Measurements from ENCODE around the gene GUCY2F. TPM values are rescaled to one million over a fixed set of nuclear protein-coding genes. Genes with fewer than 3 reads are reported as not detected.

The GUCY2F gene
- total RNA-seq, 1 experiment from 2014 or later, result 0.09 TPM

- Mint-ChIP-seq H3K9me3 (peaks cover 4% of the 10 kb centered on the region), H3K27ac (no peak overlapping the region), H3K36me3 (no peaks in the 10 kb centered on the region), H3K4me3 (no peak overlapping the region), H3K4me1 (peaks cover 5% of the 10 kb centered on the region), H3K27me3 (ENCODE audit: low read depth) (no peaks in the 10 kb centered on the region)
- POLR2A ChIA-PET, result no interaction called here
- TF ChIP-seq RELA (CRISPR knock-in tag; IDR thresholded peaks at IDR 0.05; ENCODE audit: borderline replicate concordance), result no peak
- CTCF ChIA-PET, result no interaction called here
- no peak for ATAC-seq
- no peak for DNase-seq (ENCODE audit: low spot score)
These were observed 135.4 kb downstream of the GUCY2F start for GRCh38 chrX:109346491-109346890.

DNA sequence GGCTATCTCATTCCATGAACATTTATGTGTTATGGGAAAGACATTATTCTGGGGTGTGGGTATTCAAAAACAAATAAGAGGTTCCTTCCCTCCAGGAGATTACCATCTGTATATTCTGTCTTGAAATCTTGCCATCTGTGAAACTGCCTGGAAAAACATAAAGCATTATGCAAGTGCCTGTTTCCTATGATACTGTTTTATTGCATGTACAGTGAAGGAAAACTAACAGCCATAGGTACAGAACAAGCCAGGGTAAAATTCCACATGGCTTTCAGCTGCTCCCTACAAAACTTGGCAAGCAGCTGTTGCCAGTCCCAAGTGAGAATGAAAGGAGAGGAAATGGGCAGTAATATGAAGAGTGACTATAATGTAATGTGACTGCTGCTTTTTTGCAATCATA is 136.0 kb downstream of the GUCY2F start:
- no peak for ATAC-seq
- DNase-seq (ENCODE audit: low spot score), result no peak
- H3K4me3 Mint-ChIP-seq, result no peak overlapping the region
- H3K36me3 Mint-ChIP-seq, result no peaks in the 10 kb centered on the region
- H3K27ac Mint-ChIP-seq, result no peak overlapping the region
- ChIA-PET CTCF (no interaction called here), POLR2A (no interaction called here)
- H3K4me1 Mint-ChIP-seq, result peaks cover 5% of the 10 kb centered on the region
- peaks cover 8% of the 10 kb centered on the region for H3K9me3 Mint-ChIP-seq
- no peak for TF ChIP-seq ZNF281 (CRISPR knock-in tag; IDR thresholded peaks at IDR 0.05)
- TF ChIP-seq CREB1 (CRISPR knock-in tag; IDR thresholded peaks at IDR 0.05), result no peak
- no peak for TF ChIP-seq FOXJ3 (CRISPR knock-in tag; IDR thresholded peaks at IDR 0.05; ENCODE audit: borderline replicate concordance)
- no peak for TF ChIP-seq JAZF1 (CRISPR knock-in tag; IDR thresholded peaks at IDR 0.05)
- no peak for TF ChIP-seq FOXP1 (CRISPR knock-in tag; IDR thresholded peaks at IDR 0.05; ENCODE audit: borderline replicate concordance)
- no peak for TF ChIP-seq E2F1 (CRISPR knock-in tag; IDR thresholded peaks at IDR 0.05)
- TF ChIP-seq, protein P1, sequence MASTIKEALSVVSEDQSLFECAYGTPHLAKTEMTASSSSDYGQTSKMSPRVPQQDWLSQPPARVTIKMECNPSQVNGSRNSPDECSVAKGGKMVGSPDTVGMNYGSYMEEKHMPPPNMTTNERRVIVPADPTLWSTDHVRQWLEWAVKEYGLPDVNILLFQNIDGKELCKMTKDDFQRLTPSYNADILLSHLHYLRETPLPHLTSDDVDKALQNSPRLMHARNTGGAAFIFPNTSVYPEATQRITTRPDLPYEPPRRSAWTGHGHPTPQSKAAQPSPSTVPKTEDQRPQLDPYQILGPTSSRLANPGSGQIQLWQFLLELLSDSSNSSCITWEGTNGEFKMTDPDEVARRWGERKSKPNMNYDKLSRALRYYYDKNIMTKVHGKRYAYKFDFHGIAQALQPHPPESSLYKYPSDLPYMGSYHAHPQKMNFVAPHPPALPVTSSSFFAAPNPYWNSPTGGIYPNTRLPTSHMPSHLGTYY (CRISPR knock-in tag; IDR thresholded peaks at IDR 0.05), result no peak
- TF ChIP-seq ATF6 (CRISPR knock-in tag; IDR thresholded peaks at IDR 0.05), result no peak
- TF ChIP-seq, protein P2, sequence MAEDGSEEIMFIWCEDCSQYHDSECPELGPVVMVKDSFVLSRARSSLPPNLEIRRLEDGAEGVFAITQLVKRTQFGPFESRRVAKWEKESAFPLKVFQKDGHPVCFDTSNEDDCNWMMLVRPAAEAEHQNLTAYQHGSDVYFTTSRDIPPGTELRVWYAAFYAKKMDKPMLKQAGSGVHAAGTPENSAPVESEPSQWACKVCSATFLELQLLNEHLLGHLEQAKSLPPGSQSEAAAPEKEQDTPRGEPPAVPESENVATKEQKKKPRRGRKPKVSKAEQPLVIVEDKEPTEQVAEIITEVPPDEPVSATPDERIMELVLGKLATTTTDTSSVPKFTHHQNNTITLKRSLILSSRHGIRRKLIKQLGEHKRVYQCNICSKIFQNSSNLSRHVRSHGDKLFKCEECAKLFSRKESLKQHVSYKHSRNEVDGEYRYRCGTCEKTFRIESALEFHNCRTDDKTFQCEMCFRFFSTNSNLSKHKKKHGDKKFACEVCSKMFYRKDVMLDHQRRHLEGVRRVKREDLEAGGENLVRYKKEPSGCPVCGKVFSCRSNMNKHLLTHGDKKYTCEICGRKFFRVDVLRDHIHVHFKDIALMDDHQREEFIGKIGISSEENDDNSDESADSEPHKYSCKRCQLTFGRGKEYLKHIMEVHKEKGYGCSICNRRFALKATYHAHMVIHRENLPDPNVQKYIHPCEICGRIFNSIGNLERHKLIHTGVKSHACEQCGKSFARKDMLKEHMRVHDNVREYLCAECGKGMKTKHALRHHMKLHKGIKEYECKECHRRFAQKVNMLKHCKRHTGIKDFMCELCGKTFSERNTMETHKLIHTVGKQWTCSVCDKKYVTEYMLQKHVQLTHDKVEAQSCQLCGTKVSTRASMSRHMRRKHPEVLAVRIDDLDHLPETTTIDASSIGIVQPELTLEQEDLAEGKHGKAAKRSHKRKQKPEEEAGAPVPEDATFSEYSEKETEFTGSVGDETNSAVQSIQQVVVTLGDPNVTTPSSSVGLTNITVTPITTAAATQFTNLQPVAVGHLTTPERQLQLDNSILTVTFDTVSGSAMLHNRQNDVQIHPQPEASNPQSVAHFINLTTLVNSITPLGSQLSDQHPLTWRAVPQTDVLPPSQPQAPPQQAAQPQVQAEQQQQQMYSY (CRISPR knock-in tag; IDR thresholded peaks at IDR 0.05), result no peak
- H3K27me3 Mint-ChIP-seq (ENCODE audit: low read depth), result no peaks in the 10 kb centered on the region

DNA sequence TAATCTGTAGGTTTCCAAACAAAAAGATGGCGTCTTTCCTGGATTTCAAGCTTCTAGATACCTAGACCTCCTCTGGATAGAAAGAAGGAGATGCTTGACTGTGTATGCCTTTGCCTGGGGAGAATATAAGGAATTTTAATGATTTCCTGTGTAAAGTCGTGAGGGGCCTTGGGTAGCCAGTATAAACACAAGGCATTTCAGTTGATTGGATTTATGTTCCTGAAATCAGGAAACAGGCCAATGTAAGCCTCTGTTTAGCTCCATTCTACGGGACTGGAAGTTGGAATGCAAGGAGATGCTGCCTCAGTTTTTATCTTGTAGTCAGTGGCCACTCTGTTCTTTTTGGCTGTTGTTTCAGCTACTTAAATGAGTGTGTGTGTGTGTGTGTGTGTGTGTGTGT is 137.2 kb downstream of the GUCY2F start:
- Mint-ChIP-seq H3K27ac (no peak overlapping the region), H3K36me3 (no peaks in the 10 kb centered on the region)
- POLR2A ChIA-PET, result no interaction called here
- TF ChIP-seq FOXP1 (CRISPR knock-in tag; IDR thresholded peaks at IDR 0.05; ENCODE audit: borderline replicate concordance) (no peak), NFATC4 (CRISPR knock-in tag; IDR thresholded peaks at IDR 0.05) (no peak), PRRX2 (CRISPR knock-in tag; IDR thresholded peaks at IDR 0.05) (no peak), NFE2L1 (CRISPR knock-in tag; IDR thresholded peaks at IDR 0.05) (no peak), CREB1 (CRISPR knock-in tag; IDR thresholded peaks at IDR 0.05) (no peak), E2F1 (CRISPR knock-in tag; IDR thresholded peaks at IDR 0.05) (no peak), NR1H2 (CRISPR knock-in tag; IDR thresholded peaks at IDR 0.05) (no peak), ZNF416 (CRISPR knock-in tag; IDR thresholded peaks at IDR 0.05) (no peak), KAT7 (CRISPR knock-in tag; IDR thresholded peaks at IDR 0.05; ENCODE audit: borderline replicate concordance) (no peak), ZNF232 (CRISPR knock-in tag; IDR thresholded peaks at IDR 0.05) (no peak), RORB (CRISPR knock-in tag; IDR thresholded peaks at IDR 0.05) (no peak), TCF7 (CRISPR knock-in tag; IDR thresholded peaks at IDR 0.05; ENCODE audit: low read depth) (no peak)
- TF ChIP-seq, protein P3, sequence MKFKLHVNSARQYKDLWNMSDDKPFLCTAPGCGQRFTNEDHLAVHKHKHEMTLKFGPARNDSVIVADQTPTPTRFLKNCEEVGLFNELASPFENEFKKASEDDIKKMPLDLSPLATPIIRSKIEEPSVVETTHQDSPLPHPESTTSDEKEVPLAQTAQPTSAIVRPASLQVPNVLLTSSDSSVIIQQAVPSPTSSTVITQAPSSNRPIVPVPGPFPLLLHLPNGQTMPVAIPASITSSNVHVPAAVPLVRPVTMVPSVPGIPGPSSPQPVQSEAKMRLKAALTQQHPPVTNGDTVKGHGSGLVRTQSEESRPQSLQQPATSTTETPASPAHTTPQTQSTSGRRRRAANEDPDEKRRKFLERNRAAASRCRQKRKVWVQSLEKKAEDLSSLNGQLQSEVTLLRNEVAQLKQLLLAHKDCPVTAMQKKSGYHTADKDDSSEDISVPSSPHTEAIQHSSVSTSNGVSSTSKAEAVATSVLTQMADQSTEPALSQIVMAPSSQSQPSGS (CRISPR knock-in tag; IDR thresholded peaks at IDR 0.05; ENCODE audit: borderline replicate concordance, low read depth), result no peak

More for the DNA sequence above, 137.2 kb downstream of the GUCY2F start:
- Mint-ChIP-seq H3K9me3 (peaks cover 11% of the 10 kb centered on the region), H3K27me3 (ENCODE audit: low read depth) (no peaks in the 10 kb centered on the region), H3K4me1 (peaks cover 5% of the 10 kb centered on the region), H3K4me3 (no peak overlapping the region)
- ATAC-seq (no peak), DNase-seq (ENCODE audit: low spot score) (no peak)
- CTCF ChIA-PET, result no interaction called here
